HG03060 (cell line): ENCODE results near the gene JOSD2.

ENCODE experiments used
- ATAC-seq: cut with Tn5 transposase; IDR thresholded peaks from one replicate; pipeline ENCODE4 v1.9.1; 2021; ENCODE audit warnings: low read depth, moderate number of reproducible peaks; ENCODE audit not compliant: unreplicated experiment

Gene JOSD2

GRCh38 chr19:50514346-50515167 lies 3.6 kb upstream of the JOSD2 start:
- no peak for ATAC-seq

GRCh38 chr19:50513746-50514345 lies 2.9 kb upstream of the JOSD2 start, which contains the start of gene ASPDH:
ASPDH (minus strand) TSS chr19:50513913; CDS start chr19:50513823, 90 bp downstream.
- no peak for ATAC-seq

- no peak for ATAC-seq
Observed at GRCh38 chr19:50512999-50513745, 2.2 kb upstream of the JOSD2 start.

GRCh38 chr19:50512112-50512998 lies 1.4 kb upstream of the JOSD2 start:
- no peak for ATAC-seq

- ATAC-seq, result no peak
Observed at GRCh38 chr19:50510700-50511068, 307 bp downstream of the JOSD2 start.

GRCh38 chr19:50510121-50510670 lies 795 bp downstream of the JOSD2 start:
- no peak for ATAC-seq

- ATAC-seq, result no peak
Observed at GRCh38 chr19:50509366-50509765, 1.6 kb downstream of the JOSD2 start.

- ATAC-seq, result no peak
Observed at GRCh38 chr19:50508843-50509190, 2.2 kb downstream of the JOSD2 start.

- no peak for ATAC-seq
Observed at GRCh38 chr19:50507376-50507775, 3.6 kb downstream of the JOSD2 start.

GRCh38 chr19:50506700-50507099 lies 4.3 kb downstream of the JOSD2 start:
- no peak for ATAC-seq

- no peak for ATAC-seq
Observed at GRCh38 chr19:50505856-50506611, 5.0 kb downstream of the JOSD2 start.

GRCh38 chr19:50501568-50502475 lies 9.2 kb downstream of the JOSD2 start:
- ATAC-seq, result no peak

- ATAC-seq, result no peak
Observed at GRCh38 chr19:50501186-50501567, 9.8 kb downstream of the JOSD2 start.

GRCh38 chr19:50500753-50501151 lies 10.2 kb downstream of the JOSD2 start:
- no peak for ATAC-seq

GRCh38 chr19:50500060-50500752 lies 10.8 kb downstream of the JOSD2 start:
- no peak for ATAC-seq

GRCh38 chr19:50498219-50499056 lies 12.6 kb downstream of the JOSD2 start:
- ATAC-seq, result no peak

- no peak for ATAC-seq
Observed at GRCh38 chr19:50497022-50497405, 14.0 kb downstream of the JOSD2 start.
